CD4-positive, alpha-beta T cell treated with Interleukin-1 beta for 1 hour (primary cell): ENCODE measurements around the gene NECAB3.
"Not testable (repeated sequence)": the region's sequence is repeated elsewhere in the genome, so short reads cannot be mapped to it uniquely, and the experiment has no call there.

Experiments used
- DNase-seq, 2 donors: peaks; one replicate each; pipeline ENCODE4 v3.0.0-alpha.2; 2020 to 2022

Gene NECAB3

DNA sequence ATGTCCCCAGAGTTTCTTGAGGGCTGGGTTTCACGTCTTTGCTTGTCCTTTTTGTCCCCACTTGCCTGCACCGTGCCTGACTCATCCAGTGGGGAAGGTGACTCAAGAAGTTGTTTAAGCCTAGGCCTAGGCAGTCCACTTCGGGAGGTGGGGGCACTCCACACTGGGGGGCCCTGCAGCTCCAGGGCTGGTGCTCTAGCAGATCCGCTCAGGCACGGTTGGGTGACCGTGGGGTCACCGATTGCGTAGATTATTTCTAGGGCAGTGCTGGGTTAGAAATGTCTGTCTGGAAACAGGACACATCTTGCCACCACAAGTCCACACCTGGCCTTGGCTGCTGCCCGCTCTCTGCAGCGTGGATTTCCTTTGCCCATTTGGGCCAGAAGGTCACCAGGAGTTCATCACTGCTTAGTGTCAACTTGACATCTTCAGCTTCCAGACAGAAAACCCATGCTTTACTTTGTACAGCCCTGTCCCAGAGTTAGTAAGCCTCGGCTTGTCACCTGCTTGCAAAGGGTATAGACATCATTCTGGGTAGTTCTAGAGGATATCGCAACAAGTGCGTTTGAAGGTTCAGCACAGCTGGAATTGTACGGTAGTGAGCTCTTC lies 25.7 kb downstream of the NECAB3 start:
- DNase-seq: no peak

DNA sequence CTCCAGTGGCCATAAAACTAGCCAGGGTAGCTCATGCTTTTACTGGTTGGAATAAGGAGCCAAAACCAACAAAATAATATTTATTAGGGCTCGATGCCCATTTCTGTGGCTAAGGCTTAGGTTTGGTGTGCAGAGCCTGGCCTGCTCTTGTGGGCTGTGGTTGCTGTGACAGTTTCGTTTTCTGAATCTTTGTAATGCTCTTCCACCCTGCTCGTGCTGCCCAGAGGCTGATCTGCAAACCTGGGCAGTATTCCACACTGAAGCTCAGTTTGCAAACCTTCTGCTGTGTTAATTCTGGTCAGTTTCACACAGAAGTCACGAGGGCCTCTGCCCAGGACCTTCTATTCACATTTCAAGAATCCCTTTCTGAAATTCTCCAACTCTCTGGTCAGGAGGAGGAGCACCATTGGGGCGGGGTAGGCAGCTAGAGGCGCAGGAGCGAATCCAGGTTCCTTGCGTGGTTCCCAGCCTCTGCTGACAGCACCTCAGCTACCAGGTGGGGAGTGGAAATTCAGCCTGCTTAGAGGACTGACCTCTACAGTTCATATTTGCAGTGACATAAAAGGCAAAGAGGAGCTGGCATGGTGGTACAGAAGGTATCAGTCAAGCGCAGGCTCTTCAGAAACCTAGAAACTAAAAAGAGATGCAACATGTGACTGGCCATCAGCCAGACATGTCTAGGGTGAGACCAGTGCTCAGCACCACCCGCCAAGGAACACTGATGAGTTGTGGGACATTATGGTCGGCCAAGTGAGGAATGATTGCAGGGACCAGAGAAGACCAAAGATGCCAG lies 26.4 kb downstream of the NECAB3 start:
- DNase-seq: no peak

DNA sequence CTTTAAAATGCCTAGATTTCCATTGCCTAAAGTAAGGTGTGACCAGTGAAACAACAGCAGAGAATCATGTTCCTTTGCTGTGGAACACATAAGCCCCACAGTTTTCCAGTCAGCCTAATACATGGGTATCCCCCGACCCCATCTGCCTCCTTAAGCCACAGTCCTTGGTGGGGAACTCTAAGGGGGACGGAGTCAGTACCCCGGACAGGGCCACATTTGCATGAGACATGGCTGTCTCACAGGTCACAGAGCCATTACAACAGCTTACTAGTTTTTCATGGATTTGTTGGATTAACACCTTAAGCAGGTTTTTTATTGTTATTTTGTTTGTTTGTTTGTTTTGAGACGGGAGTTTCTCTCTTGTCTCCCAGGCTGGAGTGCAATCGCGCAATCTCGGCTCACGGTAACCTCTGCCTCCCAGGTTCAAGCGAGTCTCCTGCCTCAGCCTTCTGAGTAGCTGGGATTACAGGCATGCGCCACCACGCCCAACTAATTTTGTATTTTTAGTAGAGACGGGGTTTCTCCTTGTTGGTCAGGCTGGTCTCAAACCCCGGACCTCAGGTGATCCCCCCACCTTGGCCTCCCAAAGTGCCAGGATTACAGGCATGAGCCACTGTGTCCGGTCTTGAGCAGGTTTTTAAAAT lies 27.1 kb downstream of the NECAB3 start:
- DNase-seq: not testable (repeated sequence)

DNA sequence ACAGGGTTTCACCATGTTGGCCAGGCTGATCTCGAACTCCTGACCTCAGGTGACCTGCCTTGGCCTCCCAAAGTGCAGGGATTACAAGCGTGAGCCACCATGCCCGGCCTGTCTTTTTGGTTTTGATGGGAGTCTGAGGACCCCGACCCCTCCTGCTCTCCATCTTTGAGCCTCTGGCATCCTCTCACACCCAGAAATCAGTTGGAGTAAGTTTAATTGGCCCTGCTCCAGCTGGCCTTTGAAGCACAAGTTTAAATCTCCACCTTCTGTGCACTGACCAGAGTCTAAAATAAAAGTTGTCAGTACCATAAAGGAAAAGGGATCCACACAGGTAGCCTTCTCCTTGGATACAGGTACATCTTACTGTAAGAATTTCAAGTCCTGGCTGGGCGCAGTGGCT lies 28.0 kb downstream of the NECAB3 start:
- DNase-seq: no peak

DNA sequence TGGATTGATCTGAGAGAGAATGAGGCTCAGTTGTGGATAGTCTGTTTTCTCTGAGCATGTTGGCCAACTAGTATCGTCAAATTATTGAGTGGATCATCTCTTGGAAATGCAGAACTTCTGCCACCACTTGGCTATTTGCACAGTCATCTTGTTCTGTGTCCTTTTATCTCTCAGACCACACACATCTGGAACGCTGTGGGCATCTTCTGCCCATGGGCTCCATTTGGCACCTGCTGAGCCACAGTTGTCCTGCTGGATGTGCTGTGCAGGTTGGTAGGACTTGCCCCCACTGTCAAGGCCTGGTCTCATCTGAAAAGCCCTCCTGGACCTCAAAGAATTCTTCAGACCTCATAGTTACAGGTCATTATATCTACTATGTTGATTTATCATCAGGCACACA lies 28.8 kb downstream of the NECAB3 start:
- no peak for DNase-seq

DNA sequence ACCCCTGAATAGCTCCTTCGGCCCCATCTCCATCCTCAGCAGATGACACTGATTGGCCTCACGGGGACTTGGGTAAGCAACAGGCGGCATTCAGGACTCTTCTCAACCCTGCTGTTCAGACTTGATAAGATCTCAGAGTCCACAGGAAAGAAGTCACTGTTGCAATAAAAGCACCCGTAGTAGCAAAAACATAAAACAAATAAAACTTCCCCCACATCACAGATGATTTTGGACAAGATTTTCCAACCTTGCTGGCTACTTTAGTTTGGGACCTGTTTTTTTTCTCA lies 29.2 kb downstream of the NECAB3 start:
- DNase-seq: no peak

DNA sequence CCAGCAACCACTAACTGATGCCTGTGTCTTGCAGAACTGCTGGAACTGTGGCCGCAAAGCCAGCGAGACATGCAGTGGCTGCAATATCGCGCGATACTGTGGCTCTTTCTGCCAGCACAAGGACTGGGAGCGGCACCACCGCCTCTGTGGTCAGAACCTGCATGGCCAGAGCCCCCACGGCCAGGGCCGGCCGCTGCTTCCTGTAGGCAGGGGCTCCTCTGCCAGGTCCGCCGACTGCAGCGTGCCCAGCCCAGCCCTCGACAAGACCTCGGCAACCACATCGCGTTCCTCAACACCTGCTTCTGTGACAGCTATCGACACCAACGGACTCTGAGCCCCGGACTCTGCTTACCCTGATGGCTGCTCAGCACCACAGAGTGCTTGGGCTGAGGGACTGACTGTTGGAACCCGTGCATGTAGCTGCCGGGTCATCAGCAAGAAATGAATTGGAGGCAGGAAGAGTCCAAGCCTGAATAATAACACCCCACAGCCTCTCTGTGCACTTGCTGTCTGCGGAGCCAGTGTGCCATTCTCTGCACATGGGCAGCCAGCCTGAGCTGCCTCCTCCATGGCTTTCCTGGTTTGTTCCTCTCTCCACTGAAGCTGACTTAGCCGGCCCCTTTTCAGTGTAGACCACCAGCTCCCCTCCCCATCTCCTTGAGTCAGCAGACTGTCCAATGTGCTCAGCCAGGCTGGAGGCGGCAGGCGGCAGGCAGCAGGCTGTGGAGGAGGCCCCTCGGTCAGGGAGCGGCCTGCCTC lies 29.7 kb downstream of the NECAB3 start:
- no peak for DNase-seq

DNA sequence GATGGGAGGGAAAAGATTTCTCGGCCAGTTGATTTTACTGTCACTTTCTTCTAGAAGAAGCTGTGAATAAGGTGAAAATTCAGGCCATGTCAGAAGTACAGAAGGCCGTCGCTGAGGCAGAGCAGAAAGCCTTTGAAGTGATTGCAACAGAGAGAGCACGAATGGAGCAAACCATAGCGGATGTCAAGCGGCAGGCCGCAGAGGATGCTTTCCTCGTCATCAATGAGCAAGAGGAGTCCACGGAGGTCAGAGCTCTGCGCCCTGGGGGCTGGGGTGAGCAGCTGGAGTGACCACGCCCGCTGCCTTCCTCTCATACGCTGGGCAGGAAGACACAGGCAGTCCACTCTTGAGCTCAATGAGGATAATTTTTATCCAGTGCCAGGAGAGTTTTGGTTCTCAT lies 33.9 kb downstream of the NECAB3 start:
- no peak for DNase-seq

DNA sequence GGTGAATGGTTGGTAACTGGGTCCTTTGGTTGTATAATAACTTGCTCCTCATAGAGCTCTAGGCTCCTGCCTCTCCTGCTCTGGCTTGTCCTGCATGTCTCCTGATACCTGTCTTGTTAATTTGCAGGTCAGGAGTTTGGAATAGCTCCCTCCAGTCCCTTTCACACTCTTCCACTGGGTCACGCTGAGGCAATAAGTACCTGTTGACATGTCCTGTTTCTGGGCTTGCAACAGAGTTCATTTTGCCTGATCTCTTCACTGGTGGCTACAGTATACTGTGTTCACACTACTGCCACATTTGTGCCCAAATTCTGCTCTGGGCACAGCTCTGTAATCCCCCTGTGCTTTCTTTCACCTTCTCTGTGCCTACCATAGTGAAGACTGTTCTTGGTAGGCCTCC lies 37.5 kb downstream of the NECAB3 start:
- no peak for DNase-seq

DNA sequence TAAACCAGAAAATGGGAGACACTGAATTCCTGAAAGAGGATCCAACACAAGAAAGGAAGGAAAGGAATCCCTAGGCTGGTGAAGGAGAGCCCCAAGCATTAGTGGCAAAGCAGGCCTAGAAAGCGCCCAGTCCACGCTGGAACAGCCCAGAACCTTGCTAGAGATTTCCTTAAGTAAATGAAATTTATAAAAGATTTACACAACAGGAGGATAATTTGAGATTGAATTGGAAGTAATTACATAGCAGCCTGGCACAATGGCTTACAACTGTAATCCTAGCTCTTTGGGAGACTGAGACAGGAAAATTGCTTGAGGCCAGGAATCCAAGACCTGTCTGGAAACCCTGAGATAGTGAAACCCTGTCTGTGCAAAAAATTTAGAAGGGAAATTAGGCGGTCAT lies 38.9 kb downstream of the NECAB3 start:
- no peak for DNase-seq

DNA sequence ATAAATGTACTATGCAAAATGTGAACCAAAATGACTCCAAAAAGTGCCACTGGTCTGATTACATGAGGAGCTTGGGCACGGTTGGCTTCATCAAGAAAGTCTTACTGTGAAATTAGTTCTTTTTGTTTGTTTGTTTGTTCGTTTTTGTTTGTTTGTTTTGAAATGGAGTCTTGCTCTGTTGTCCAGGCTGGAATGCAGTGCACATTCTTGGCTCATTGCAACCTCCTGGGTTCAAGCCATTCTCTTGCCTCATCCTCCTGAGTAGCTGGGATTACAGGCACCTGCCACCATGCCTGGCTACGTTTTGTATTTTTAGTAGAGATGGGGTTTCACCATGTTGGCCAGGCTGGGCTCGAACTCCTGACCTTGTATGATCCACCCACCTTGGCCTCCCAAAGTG lies 42.3 kb downstream of the NECAB3 start:
- DNase-seq: not testable (repeated sequence)

DNA sequence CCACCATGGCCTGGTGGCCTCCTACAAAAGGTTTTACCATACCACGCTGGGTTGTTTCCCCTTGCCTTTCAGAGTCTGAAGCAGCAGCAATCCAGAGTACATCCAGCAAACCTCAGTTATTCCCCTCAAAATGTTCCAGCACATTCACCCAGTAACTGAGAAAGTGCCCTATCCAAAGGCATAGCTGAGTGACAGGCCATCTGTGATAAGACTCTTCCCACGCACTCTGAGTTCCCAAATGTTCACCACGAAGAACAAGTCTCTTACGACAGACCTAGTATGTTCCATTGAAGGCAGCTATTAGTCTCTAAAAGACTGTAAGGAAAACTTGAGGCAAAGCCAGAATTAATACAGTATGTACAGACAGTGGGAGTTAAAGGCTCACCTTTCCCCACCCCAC lies 43.7 kb downstream of the NECAB3 start:
- no peak for DNase-seq

DNA sequence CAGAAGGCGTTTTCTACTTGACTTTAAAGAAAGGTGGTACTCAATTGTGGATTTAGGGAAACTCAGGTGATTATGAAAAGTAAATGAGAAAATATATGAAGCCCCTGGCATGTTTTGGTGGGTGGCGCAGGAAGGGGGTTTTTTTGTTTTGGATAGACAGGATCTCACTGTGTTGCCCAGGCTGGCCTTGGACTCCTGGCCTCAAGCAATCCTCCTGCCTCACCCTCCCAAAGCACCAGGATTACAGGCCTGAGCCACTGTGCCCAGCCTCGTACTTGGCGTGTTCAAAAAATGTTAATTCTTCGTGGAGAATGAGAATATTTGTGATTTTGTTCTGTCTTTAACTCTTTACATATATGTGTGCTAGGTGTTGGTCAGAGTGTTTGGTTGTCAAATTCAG lies 44.2 kb downstream of the NECAB3 start:
- no peak for DNase-seq

DNA sequence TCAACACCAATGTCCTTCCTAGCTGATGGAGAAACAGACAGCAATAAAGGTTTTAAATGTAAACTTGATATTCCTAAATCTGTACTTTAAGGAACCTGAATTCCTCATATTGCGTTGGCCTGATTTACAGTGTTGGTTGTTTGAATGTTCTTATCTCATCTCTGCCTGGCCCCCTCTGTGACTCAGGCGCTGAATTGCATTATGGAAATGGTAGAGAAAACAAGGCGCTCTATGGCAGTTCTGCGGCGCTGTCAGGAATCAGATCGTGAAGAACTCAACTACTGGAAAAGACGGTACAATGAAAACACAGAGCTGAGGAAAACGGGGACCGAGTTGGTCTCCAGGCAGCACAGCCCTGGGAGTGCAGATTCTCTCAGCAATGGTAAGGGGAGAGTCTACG lies 44.7 kb downstream of the NECAB3 start:
- no peak for DNase-seq

DNA sequence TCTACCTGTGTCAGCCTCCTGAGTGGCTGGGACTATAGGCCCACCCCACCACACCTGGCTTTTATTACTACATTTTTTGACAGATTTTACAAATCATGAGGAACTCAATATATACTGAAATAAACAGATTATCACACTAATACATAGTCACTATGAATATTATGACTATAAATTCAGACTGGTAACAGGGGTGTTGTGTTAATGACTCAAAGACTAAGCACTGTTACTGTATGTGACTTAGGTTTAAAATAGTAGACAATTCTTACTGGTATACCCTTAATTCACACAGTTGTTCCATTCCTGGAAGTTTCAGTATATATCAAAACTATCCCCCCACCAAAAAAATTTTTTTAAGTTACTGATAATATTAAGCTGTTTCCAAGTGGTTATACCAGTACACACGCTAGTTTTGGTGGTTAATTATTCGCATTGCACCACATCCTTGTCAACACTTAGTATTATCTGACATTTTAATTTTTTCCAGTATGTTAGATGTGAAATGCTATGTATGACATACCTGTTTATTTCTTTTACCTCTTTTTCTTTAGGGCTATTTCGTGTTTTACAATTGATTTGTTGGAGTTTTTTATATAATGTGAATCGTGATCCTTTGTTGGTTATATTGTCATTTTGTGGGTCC lies 46.5 kb downstream of the NECAB3 start:
- no peak for DNase-seq

DNA sequence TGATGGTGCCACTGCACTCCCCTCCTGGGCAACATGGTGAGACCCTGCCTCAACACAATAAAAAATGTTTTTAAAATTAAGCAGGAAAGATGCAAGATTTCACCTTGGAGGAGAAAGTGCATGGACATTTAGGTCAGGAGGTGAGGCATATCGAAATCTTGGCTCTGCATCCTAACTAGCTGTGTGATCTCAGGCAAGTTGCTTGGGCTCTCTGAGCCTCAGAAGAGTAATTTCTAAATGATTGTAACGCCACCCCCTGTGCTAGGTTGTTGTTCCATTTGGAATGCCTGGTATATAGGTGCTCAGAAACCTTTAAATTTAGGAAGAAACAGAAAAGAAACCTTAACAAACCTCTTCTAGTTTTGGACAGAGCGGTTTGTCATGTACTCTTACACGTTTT lies 48.0 kb downstream of the NECAB3 start:
- DNase-seq: no peak

DNA sequence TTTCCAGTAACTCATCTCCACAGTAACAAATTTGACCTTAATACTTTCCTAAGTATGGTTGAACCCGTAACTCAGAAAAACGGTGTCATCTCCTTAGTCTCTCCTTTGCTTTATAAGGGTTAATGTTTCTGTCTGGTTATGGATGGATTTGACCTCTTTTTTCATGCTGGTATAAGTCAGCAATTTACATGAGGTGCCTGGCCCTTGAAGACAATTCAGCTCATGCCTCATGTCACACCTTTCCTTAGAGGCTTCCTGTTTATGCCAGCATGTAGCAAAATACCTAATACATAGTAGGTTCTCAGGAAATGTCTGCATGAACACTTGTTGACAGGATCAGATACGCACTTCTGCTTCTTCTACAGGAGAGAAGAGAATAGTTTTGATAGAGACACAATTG lies 49.8 kb downstream of the NECAB3 start:
- peak in 1 of 2 donors; percentile 29 for DNase-seq

DNA sequence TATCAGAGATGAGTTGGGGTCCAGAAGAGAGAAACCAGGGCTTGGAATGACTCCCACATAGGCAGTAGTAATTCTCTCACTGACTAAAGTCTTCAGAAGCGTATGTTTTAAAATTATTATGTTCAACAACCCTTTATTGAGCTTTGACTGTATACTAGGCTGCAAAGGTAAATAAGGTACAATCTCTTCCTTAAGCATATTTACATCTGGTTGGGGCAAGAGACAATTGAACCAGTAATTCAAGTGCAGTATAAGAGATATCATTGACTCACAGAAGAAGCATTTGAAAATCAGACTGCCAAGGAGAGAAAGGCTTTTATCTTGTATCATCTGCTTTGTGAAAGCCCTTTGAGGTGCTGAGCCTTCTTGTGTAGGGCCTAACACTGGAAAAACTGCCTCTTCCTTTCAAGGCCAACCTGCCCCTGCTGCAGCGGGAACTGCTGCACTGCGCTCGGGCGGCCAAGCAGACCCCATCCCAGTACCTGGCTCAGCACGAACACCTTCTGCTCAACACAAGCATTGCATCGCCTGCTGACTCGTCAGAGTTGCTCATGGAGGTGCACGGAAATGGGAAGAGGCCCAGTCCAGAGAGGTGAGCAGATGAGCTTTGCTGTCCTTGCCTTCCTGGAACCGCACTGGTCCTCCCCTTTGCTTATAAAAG lies 51.4 kb downstream of the NECAB3 start:
- DNase-seq: no peak

DNA sequence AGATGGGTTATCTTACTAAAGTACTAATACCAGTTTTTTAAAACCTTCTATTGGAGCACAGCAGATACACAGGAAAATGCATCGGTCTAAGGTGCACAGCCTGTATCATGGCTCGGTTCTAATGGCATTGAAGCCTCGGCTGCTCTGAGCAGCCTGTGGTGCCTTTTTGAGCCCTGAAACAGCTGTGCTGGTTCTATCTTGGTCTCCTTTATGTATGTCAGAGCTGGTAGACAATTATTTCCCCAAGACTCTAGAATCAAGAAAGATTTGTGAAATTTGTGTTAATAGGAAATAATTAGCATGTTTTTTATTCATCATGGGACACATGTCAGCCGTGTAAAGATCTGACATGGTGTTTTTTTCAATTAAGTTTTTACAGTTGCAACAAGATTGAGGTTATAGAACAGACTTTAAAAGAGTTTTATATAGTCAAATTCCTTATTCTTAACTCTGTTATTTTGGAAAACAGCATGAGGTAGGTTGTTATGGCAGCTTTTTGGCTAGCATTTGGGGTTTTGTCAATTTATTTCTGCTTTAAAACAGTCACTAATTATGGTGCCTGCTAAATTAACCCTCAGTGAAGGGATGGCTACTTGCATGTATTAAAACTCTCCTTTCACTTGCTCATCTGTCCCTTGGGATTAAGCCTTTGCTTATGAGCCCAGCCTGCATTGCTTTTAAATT lies 52.4 kb downstream of the NECAB3 start:
- DNase-seq: no peak

DNA sequence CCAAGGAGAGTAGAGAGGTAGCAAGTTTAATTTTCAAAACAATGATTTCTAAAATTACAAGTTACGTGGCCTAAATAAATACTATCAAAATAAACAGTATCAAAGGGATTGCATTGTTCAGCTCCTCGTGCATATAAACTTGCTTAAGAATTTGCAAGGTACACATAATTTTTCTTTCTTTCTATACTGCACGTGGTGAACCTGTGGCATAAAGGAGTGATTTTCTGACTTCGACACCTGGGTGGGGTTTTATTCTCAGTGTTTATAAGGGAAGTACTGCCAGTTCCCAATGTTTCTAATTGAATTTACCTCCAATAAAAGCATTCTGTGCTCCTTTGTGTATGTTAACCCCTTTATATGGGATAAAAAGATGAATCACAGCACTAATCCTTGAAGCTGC lies 62.2 kb downstream of the NECAB3 start:
- DNase-seq: no peak

DNA sequence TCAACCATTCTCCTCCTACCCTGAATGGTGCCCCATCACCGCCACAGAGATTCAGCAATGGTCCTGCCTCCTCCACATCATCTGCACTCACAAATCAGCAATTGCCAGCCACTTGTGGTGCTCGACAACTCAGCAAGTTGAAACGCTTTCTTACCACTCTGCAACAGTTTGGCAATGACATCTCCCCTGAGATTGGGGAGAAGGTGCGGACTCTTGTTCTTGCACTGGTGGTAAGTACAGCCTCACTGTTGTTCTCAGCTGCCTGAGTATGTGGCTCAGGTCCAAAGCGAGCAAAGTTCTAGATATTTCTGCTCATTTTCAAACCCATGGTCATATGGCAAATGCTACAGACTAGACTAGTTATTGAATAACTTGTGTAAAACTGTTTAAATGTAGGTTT lies 63.1 kb downstream of the NECAB3 start:
- no peak for DNase-seq

DNA sequence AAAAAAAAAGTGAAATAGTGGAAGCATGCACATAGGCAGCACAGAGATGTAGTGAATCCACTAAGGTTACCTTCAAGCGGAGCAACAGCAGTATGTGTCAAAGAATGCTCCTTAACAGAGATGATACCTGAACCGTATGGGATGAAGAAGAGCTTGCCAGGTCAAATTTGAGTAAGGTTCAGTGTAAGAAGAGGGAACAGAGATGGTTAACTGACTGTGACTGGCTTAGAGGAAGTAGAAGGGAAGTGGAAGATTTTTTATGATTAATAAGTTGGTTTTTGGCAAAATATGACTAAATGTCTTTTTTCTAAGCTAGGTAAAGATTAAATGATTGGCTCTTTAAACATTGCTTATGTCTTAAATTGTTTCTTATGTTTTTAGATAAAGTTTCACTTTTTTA lies 64.7 kb downstream of the NECAB3 start:
- no peak for DNase-seq
